HG03159 (cell line): ENCODE data around the gene ECT2L.

Source experiments
- ATAC-seq: cut with Tn5 transposase; IDR thresholded peaks from one replicate; pipeline ENCODE4 v1.9.1; 2021; ENCODE audit warnings: mild to moderate bottlenecking, moderate library complexity; ENCODE audit not compliant: unreplicated experiment

The ECT2L gene

GRCh38 chr6:138795809-138796603, at the start of gene ECT2L:
Gene ECT2L (plus strand): TSS chr6:138796087. CDS start chr6:138813275, 17,188 bp downstream.
- ATAC-seq, result no peak

GRCh38 chr6:138752017-138752416, 43.9 kb upstream of the ECT2L start:
- ATAC-seq, result no peak

- ATAC-seq, result no peak
Measured at GRCh38 chr6:138757136-138757535, 38.8 kb upstream of the ECT2L start.

- ATAC-seq, result no peak
Measured at GRCh38 chr6:138765896-138766655, 29.8 kb upstream of the ECT2L start.

GRCh38 chr6:138769102-138769676, 26.7 kb upstream of the ECT2L start:
- ATAC-seq, result no peak

- no peak for ATAC-seq
Measured at GRCh38 chr6:138772596-138773176, 23.2 kb upstream of the ECT2L start.

- ATAC-seq, result peak; percentile 90
Measured at GRCh38 chr6:138773177-138774091, 22.5 kb upstream of the ECT2L start, which contains the start of gene CCDC28A. Gene CCDC28A (plus strand): TSS chr6:138773769. CDS start chr6:138776121, 2,352 bp downstream.

GRCh38 chr6:138774370-138774769, 21.5 kb upstream of the ECT2L start:
- no peak for ATAC-seq

GRCh38 chr6:138776659-138777058, 19.2 kb upstream of the ECT2L start:
- ATAC-seq, result no peak

- no peak for ATAC-seq
Measured at GRCh38 chr6:138778331-138778730, 17.6 kb upstream of the ECT2L start.

GRCh38 chr6:138782243-138782642, 13.6 kb upstream of the ECT2L start:
- ATAC-seq, result no peak

GRCh38 chr6:138785079-138785478, 10.8 kb upstream of the ECT2L start:
- ATAC-seq, result no peak

GRCh38 chr6:138785980-138786379, 9.9 kb upstream of the ECT2L start:
- no peak for ATAC-seq

GRCh38 chr6:138787138-138787537, 8.7 kb upstream of the ECT2L start:
- no peak for ATAC-seq

GRCh38 chr6:138796771-138797170, 884 bp downstream of the ECT2L start:
- no peak for ATAC-seq

- no peak for ATAC-seq
Measured at GRCh38 chr6:138797806-138798446, 2.0 kb downstream of the ECT2L start.

- no peak for ATAC-seq
Measured at GRCh38 chr6:138800377-138801150, 4.7 kb downstream of the ECT2L start.

GRCh38 chr6:138803331-138803730, 7.4 kb downstream of the ECT2L start:
- no peak for ATAC-seq

- no peak for ATAC-seq
Measured at GRCh38 chr6:138803861-138804260, 8.0 kb downstream of the ECT2L start.
